Measurements from ENCODE around the gene NDUFAF2.

The NDUFAF2 gene

DNA sequence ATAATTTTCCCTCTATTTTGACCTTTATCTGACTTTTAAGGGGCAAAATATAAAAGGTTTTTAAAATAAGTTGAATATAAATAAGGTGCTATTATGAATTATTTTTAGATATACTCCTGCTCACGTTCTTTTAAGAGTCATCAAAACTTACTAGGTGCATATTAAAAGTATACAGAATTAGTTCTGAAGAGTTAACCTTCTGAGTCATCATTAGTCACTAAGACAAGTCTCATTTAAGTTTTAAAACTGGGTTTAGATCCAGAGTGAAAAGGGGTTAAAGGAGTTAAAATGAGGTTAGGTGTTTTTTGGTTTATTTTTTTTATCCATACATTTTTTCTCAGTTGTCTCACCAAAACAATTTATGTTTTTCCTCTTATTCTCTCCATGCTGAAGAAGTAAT, 175.5 kb downstream of the NDUFAF2 start:
- DNase-seq, result no peak

DNA sequence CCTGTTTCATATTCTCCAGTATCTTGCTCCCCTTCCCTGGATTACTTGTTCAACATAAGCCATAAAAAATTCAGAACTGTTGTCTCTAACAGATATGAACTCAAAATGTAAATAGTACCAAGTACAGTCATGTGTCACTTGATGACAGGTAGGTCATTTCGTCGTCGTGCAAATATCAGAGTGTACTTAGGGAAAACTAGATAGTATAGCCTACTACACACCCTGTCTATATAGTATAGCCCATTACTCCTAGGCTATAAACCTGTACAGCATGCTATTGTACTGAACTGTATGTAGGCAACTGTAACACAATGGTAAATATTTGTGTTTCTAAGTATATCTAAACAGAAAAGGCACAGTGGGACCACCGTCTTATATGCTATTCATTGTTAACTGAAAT, 178.1 kb downstream of the NDUFAF2 start:
- no peak for DNase-seq

DNA sequence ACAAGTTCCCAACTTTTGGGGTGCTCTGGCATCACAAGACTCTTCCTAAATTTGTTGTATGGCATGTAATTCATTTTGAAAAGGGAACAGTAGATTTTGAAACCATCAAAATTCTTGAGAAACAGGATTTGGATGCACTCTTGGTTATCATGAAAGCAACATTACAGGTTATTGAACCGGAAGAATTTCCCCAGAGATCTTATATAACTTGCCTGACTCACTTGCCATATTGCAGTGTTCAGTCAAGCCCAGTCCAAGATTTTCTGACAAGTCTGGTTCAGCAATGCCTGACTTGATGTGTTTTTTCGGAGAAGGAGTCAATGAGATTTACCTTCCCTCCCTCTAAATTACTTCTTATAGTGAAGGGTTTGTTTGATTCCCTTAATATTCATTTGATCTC, 185.3 kb downstream of the NDUFAF2 start:
- no peak for DNase-seq

DNA sequence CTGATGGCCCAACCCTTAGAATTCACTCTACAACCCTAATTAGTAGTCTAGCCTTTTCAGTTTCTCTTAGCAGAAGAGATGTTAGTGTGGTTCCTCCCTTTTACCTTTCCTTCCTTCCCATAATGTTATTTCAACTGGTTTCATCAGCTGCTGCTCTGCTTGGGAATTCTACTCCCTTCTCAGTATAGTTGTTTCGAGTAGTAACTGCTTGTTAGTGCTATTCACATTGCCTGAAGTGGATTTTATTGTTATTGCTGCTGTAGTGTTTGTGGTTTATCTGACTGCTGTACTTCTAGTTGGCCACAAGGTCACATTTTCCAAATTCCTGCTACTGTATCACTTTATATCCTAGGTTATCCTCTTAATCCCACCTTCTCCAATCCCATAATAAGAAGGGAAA, 187.6 kb downstream of the NDUFAF2 start:
- no peak for DNase-seq

DNA sequence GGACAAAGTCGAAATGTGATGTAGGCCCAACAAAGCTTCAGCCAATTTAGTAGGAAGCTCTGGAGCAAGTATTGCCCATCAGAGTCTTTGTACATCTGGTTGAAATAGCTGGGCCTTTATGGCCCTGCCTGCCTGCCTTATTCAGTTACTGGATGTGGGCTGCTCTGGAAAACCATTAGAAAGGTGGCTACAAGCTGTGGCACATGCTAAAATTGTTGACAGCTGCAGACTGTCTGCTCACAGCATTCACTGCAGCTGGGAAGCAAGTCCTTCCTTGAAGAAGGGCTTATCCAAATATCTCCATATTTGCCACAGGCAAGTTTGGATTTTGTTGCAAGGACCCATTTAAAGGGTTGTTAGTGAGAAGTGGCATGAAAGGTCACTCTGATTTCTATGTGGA, 192.8 kb downstream of the NDUFAF2 start:
- no peak for DNase-seq

DNA sequence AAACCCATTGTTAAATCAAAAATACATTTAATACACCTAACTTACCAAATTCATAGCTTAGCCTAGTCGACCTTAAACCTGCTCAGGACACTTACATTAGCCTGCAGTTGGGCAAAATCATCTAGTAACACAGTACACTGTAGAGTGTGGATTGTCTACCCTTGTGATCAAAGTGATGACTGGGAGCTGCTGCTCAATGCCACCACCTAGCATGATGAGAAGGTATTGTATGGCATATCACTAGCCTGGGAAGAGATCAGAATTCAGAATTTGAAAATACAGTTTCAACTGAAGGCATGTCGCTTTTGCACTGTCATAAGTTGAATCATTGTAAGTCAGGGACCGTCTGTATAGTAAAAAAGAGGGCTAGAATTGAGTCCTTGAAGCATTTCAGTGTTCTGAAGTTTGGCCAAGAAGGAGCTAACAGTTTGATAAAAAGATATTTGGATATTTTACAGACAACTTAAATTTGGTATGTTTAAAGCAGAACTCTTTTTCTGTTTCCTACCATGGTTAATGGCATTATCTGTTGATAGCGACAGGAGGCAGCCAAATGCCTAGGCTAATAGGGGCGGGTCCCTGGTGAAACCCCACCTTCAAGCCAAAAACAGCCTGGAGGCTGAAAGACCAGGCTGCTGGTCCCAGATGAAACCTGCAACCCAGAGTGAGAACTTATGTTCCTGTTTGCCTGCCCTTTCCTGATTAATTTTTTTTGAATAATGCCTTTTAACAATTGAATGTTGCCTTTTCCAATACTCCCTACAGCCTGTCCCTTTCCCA, 194.3 kb downstream of the NDUFAF2 start:
- no peak for DNase-seq

DNA sequence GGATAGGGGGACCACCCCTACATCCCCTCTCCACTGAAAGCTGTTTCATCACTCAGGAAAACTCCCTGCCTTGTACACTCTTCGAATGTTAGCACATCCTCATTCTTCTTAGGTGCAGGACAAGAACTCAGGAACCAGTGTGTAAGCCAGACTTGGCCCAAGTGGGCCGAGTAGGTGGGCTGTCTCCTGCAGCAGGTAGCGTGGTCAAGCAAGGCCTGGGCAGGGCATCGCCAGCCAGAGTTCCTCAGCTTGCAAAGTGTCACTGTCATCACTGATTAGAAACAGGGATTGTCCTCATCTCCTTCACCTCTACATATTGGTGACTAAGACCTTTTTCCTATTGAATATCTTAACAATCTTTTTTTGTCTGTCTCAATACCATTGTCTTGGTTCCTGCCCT, 194.9 kb downstream of the NDUFAF2 start:
- no peak for DNase-seq

DNA sequence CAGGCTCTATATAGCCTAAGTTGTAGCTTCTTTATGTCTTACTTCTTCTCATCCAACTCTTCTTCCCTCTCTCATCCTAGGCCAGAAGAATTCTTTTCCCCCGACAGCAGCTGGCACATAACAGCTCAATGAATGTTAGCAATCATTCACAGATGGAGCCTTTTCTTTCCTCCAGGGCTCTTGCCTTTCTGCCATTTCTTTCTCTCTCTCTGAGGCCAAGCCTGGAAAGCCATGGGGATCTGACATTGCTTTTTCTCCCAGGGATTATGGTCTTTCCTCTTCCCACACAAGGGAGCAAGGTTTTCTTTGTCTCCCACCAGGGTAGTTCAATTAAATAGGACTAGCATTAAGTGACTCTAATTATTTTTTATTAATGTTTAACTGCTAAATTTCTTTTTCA, 196.8 kb downstream of the NDUFAF2 start:
- no peak for DNase-seq

DNA sequence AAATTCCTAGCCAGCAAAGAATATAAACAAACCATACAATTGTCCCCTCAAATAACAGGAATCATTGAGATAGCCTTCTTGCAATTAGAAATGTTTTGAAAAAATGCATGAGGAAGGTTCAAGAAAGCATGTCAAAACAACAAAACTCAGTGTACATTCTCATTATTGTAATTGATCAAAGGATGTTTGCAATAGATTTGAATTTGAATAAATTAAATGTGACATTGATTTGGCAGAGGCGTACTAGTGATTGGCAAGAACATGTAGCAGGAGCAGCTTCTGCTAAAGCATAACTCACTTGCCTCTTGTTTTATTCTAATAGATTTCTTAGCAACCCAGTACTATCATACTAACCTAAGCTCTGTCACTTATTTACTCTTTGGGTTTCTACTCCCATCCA, 197.4 kb downstream of the NDUFAF2 start:
- DNase-seq, result no peak

DNA sequence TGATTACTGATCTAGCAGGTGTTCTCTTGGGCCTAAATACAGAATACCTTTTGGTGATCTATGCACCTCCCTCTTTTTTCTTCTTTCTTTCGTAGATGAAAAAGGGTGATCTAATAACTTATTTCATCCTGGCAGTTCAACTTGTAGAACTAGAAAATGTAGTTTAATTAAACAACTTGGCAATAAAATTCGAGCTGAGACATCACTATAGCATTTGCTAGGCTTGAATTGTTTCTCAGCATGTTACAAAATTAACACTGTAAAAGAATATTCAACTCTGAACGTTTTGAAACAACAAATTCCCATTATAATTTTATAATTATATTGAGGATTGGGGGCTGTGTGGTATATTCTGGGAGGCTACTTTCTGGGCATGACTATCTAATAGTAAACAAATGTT, 197.8 kb downstream of the NDUFAF2 start:
- no peak for DNase-seq

DNA sequence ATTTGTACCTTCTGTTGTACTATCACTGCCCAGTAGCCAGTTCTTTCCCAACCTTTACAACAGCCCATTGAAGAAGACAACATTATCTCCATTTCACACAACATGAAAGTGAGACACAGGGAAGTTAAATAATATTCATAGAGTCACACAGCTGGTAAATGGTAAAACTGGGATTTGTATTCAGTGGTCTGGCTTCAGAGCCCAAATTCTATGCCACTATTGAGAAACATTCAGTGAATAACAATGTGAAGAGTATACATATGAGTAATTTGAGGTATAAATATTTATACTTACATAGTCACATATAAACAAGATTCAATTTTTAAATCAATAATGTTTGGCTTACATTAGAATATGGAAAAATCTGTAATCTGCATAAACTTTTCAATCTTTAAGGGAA, 203.5 kb downstream of the NDUFAF2 start:
- no peak for DNase-seq

DNA sequence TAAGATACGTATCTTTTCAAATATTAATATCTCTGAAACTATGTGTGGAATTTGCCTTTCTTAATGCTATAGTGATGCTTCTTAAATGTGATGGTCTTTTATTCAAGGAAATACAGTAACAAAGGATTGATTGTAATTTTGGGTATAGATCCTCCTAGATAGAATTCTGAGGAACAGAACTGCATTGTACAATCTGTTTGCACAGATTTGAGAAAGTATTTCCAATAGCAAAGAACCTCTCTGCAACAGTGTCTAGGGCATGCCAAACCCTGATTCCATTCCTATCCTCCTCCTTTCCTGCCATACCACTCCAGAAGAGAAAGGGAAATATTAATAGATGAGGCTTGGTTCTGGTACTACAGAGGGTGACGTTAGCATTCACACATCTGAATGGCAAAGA, 206.9 kb downstream of the NDUFAF2 start:
- no peak for DNase-seq

DNA sequence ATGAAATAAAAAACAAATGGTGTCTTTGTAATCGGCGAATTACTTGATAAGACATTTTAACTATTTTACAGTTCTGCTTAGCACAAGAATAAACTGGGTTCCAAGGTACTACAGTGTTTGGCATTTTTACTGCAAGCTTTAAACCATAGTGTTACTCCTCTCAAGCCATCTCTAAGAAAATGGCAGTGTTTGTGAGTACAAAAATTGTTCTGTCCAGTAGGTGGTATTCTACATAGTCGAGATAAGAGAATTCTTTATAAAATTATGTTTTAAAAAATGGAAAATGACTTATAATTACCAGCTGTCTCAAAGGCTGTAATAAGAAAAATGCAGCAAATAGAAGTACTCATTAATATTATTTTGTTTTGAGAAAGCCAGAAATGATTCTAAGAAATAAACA, 214.1 kb downstream of the NDUFAF2 start:
- DNase-seq, result no peak

DNA sequence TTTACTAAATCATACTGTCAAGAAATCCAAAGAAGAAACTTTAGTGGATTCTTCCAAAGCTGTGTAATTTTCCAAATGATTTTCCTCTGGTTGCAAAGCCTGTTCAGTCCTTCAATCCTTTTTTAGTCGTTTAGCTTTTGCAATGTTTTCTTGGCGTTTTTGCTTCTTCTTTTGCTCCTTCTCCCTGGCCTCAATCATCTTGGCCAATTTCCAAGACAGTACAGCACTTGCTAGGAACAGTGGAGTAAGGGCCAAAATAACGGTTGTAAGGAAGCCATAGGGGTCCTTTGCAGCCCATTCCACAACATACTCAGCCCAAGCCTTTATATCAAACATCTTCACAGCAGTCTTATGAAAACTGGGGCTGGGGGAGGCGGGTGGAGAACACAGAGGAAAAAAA, 214.8 kb downstream of the NDUFAF2 start:
- no peak for DNase-seq

DNA sequence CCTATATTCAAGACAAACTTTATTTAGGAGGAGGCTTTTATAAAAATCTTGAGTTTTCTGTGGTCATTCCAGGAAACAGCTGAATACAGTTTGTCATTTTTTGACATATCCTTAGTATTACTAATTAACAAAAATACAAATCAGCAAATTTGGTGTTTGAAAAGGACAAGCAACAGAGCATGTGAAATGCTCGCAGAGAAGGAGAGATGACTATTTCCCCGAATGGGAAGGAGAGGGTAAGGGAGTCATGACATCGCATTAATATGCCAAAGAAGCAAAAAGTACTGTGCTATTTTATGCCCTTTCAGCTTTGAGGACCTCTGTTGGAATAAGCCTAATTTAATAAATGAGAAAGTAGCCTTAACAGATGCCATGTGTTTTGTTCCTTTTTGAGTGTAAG, 215.5 kb downstream of the NDUFAF2 start:
- DNase-seq, result no peak

DNA sequence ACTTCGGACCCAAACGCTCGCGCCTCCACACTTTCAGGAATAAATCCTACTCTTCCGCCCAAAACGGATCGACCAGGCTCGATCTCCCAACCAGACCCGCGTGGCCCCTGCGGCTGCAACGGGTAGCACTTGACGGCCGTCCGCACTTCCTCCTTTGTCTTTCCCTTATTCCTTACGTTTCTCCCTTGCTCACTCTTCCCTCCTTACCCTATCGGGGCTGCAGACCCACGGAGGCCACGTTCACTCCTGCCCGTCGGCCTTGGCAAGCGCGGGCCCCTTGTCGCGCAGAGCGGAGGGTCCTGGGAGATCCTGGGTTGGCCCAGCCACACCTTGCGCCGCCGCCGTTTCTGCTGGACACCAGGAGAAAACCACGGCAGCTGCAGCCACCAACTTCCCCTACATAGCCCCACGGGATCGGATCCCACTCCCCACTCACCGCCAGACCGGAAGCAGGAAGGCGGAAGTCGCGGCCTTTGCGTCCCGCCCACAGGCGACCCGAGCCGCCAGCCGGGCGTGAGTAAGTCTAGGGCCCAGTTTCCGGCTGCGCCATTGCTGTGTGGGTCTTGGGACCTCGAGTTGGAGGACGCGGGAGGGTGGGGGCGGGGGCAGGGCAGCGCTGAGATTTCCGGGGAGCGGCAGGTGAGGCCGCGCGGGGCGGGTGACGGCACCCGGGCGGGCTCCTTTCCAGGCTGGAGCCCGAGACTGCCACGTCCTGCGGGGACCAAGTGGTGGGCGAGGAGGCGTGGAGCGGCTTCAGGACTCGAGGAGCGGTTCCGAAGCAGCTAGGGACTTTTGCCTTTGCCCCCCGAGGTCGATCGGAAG, 217.2 kb downstream of the NDUFAF2 start, which contains the start of gene SMIM15:
SMIM15 (minus strand) TSS at position 459 of the 822 bp plus-strand sequence. CDS start 2,297 bp downstream, outside the sequence.
- DNase-seq, result peak; percentile 96

DNA sequence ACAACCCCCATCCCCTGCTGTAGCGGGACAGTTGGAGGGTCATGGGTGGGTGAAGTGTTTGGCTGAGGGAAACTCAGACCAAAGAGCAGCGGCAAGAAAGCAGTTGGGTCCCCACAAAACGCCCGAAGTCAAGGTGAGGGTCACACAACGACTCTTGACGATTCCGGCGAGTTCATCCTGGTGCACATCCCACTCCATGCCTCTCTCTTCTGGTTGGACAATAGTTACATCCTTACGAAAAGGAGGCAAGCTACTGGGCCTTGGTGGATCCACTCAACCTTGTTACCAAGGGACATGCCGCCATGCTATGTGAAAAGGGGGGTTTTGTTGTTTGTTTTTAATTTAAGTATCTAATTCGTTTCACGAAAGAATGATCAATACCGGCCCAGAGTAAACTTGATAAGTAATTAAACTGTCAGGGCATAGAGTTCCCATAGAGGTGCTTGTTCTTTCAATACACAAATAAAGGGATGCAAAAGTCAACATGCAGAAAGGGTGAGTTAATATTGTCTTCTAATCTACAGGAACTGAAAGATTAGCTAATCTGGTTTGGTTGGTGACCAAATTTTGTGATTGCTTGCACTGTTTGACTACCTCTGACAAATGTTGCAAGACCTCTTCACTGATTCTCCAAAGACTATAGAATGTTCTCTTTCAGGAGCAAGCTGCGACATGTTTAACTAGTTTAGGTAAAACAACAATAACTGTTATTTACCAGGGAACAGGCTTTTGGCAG, 218.0 kb downstream of the NDUFAF2 start:
- peak; percentile 77 for DNase-seq

DNA sequence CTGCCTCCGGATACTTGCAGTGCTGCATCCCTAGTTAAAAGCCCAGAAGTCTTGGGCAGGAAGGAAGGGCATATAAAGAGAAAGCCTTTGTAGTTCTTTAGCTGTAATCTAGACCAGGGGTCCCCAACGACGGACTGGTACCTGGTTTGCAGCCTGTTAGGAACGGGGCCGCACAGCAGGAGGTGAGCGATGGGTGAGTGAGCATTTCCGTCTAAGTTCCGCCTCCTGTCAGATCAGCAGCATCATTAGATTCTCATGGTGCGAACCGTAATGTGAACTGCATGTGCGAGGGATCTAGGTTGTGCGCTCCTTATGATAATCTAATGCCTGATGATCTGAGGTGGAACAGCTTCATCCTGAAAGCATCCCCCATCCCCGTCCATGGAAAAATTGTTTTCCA, 218.9 kb downstream of the NDUFAF2 start:
- DNase-seq, result no peak

DNA sequence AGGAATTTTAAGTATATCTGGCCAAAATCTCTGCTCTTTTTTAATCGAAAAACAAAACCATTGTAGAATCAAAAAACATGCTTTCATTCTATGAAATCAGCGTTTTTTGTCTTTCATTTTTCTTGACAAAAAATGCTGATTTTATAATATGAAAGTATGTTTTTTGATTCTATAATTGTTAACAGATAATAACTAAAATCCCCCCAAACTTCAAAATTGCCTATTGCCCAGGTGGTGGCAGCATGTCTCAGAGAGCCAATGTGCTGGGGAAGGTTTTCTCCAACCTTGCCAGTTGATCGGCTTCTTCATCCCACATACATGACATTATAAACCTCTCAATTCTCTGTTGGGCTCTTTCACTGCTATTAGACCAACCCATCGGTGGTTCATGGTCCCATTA, 222.4 kb downstream of the NDUFAF2 start:
- DNase-seq, result no peak

DNA sequence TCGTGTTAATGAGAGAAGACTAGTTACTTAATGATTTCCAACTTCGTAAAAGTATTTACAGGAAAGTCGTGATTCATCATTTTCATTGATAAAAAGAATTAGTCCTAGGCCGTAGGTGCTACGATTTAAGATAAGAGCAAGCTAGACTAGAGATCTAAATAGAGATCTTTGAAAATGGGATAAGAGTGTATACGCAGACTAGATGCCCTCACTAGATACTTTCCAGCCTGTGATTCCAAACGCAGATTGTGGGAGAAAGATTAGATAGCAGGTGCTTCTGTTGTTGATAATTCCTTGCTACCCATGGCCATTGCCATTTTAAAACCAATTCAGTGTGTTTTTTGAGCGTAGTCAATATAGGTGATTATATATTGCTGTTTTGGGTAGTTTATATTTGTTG, 223.9 kb downstream of the NDUFAF2 start:
- no peak for DNase-seq

DNA sequence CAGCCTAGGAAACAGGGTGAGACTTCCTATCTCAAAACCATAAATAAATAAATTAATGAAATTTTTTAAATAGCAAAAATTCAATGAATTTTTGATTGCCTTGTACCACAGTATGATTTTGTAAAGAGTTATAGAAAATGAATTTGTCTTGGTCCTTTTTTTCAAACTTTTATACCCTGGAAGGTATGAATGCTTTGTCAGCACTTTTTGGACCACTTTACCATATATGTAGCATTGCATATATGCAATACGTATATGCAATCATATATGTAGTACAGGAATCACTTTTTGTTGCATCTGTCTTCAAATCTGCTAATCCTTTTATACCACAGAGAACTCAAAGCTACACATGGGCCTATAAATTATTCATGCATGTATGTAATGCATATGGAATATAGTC, 226.5 kb downstream of the NDUFAF2 start:
- no peak for DNase-seq

DNA sequence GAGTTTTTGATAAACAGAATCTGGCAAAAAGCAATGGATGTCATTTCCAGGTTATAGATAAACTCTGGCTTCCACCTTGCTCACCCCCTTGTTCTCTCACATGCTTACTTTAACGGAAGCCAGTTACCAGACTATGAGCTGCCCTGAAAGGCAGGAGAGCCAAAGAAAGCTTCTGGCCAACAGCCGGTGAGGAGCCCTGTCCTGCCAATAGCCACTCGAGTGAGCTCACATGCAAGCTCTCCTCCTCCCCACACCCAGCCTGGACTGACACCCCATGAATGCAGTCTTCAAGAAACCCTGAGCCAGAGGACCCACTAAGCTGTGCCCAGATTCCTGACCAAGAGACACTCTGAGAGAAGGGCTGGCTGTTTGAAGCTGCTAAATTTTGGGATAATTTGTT, 231.6 kb downstream of the NDUFAF2 start:
- DNase-seq, result no peak

DNA sequence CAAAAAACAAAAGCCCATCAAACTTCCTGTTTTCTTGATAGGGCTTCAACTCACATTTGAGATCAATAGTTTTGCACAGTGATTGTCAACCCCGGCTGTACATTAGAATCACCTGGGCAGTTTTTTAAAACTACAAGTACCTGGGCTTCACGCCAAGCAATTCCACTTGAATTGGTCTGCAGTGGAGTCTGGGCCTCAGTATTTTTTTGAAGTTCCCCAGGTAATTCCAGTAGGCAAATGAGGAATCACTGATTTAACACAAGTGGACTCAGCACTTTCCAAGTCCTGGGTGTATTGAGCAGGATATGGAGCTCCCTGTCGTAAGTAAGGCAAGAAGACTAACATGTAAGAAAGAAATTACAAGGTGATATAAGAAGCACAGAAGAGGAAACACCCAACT, 232.1 kb downstream of the NDUFAF2 start:
- no peak for DNase-seq

Data from right kidney (tissue), 1 donor.